ENCODE measurements around the gene MMP14.
"Not testable (repeated sequence)": the region's sequence is repeated elsewhere in the genome, so short reads cannot be mapped to it uniquely, and the experiment has no call there.

MMP14 gene

GRCh38 chr14:22836301-22837113 lies at the start of gene MMP14:
TSS of gene MMP14 (plus strand) at chr14:22836585. CDS start at chr14:22836818, 233 bp downstream.
- Histone ChIP-seq H3K27ac (ENCODE audit: low read length) (peak within 1 kb of the TSS; percentile 53), H3K4me3 (ENCODE audit: low read length) (peak within 1 kb of the TSS; percentile 90), H3K4me1 (ENCODE audit: control insufficient read depth, low read depth, low read length) (peaks cover 20% of the 10 kb centered on the region), H3K9me3 (ENCODE audit: control insufficient read depth, low read depth, low read length) (no peaks in the 10 kb centered on the region), H3K36me3 (ENCODE audit: control insufficient read depth, low read depth, low read length) (peaks cover 28% of the 10 kb centered on the region), H3K27me3 (ENCODE audit: control insufficient read depth, insufficient read depth, low read length) (peaks cover 6% of the 10 kb centered on the region), H3K9ac (ENCODE audit: low read length) (peak within 1 kb of the TSS; percentile 90)

- Histone ChIP-seq H3K27me3 (ENCODE audit: control insufficient read depth, insufficient read depth, low read length) (no peaks in the 10 kb centered on the region), H3K9ac (ENCODE audit: low read length) (no peak overlapping the region), H3K27ac (ENCODE audit: low read length) (no peak overlapping the region), H3K9me3 (ENCODE audit: control insufficient read depth, low read depth, low read length) (no peaks in the 10 kb centered on the region), H3K4me1 (ENCODE audit: control insufficient read depth, low read depth, low read length) (no peaks in the 10 kb centered on the region), H3K36me3 (ENCODE audit: control insufficient read depth, low read depth, low read length) (no peaks in the 10 kb centered on the region), H3K4me3 (ENCODE audit: low read length) (no peak overlapping the region)
Measured at GRCh38 chr14:22786685-22787084, 49.7 kb upstream of the MMP14 start.

- Histone ChIP-seq H3K9ac (ENCODE audit: low read length) (no peak overlapping the region), H3K27ac (ENCODE audit: low read length) (no peak overlapping the region), H3K9me3 (ENCODE audit: control insufficient read depth, low read depth, low read length) (no peaks in the 10 kb centered on the region), H3K4me3 (ENCODE audit: low read length) (no peak overlapping the region), H3K36me3 (ENCODE audit: control insufficient read depth, low read depth, low read length) (no peaks in the 10 kb centered on the region), H3K27me3 (ENCODE audit: control insufficient read depth, insufficient read depth, low read length) (no peaks in the 10 kb centered on the region), H3K4me1 (ENCODE audit: control insufficient read depth, low read depth, low read length) (peaks cover 1% of the 10 kb centered on the region)
Measured at GRCh38 chr14:22791301-22791700, 45.1 kb upstream of the MMP14 start.

GRCh38 chr14:22792158-22792557 lies 44.2 kb upstream of the MMP14 start:
- Histone ChIP-seq H3K9ac (ENCODE audit: low read length) (no peak overlapping the region), H3K36me3 (ENCODE audit: control insufficient read depth, low read depth, low read length) (no peaks in the 10 kb centered on the region), H3K9me3 (ENCODE audit: control insufficient read depth, low read depth, low read length) (no peaks in the 10 kb centered on the region), H3K27me3 (ENCODE audit: control insufficient read depth, insufficient read depth, low read length) (no peaks in the 10 kb centered on the region), H3K4me3 (ENCODE audit: low read length) (no peak overlapping the region), H3K27ac (ENCODE audit: low read length) (no peak overlapping the region), H3K4me1 (ENCODE audit: control insufficient read depth, low read depth, low read length) (peaks cover 10% of the 10 kb centered on the region)

- not testable (repeated sequence) for H3K36me3 ChIP-seq (ENCODE audit: control insufficient read depth, low read depth, low read length); H3K4me3 ChIP-seq (ENCODE audit: low read length); H3K27me3 ChIP-seq (ENCODE audit: control insufficient read depth, insufficient read depth, low read length); H3K9ac ChIP-seq (ENCODE audit: low read length); H3K27ac ChIP-seq (ENCODE audit: low read length); H3K9me3 ChIP-seq (ENCODE audit: control insufficient read depth, low read depth, low read length)
- H3K4me1 ChIP-seq (ENCODE audit: control insufficient read depth, low read depth, low read length): peaks cover 14% of the 10 kb centered on the region
Measured at GRCh38 chr14:22793550-22793949, 42.8 kb upstream of the MMP14 start.

- no peak overlapping the region for H3K4me3 ChIP-seq (ENCODE audit: low read length)
- H3K36me3 ChIP-seq (ENCODE audit: control insufficient read depth, low read depth, low read length): no peaks in the 10 kb centered on the region
- H3K9me3 ChIP-seq (ENCODE audit: control insufficient read depth, low read depth, low read length): no peaks in the 10 kb centered on the region
- H3K9ac ChIP-seq (ENCODE audit: low read length): no peak overlapping the region
- H3K27ac ChIP-seq (ENCODE audit: low read length): no peak overlapping the region
- peaks cover 14% of the 10 kb centered on the region for H3K4me1 ChIP-seq (ENCODE audit: control insufficient read depth, low read depth, low read length)
- H3K27me3 ChIP-seq (ENCODE audit: control insufficient read depth, insufficient read depth, low read length): no peaks in the 10 kb centered on the region
Measured at GRCh38 chr14:22793976-22794375, 42.4 kb upstream of the MMP14 start.

- Histone ChIP-seq H3K4me1 (ENCODE audit: control insufficient read depth, low read depth, low read length) (peaks cover 14% of the 10 kb centered on the region), H3K36me3 (ENCODE audit: control insufficient read depth, low read depth, low read length) (no peaks in the 10 kb centered on the region), H3K27ac (ENCODE audit: low read length) (no peak overlapping the region)
Measured at GRCh38 chr14:22794551-22794951, 41.8 kb upstream of the MMP14 start.

GRCh38 chr14:22796087-22796707 lies 40.2 kb upstream of the MMP14 start:
- Histone ChIP-seq H3K27ac (ENCODE audit: low read length) (no peak overlapping the region), H3K9ac (ENCODE audit: low read length) (no peak overlapping the region), H3K27me3 (ENCODE audit: control insufficient read depth, insufficient read depth, low read length) (no peaks in the 10 kb centered on the region), H3K9me3 (ENCODE audit: control insufficient read depth, low read depth, low read length) (no peaks in the 10 kb centered on the region), H3K4me1 (ENCODE audit: control insufficient read depth, low read depth, low read length) (peaks cover 14% of the 10 kb centered on the region), H3K4me3 (ENCODE audit: low read length) (no peak overlapping the region), H3K36me3 (ENCODE audit: control insufficient read depth, low read depth, low read length) (no peaks in the 10 kb centered on the region)

More at GRCh38 chr14:22794551-22794951, 41.8 kb upstream of the MMP14 start:
- no peaks in the 10 kb centered on the region for H3K9me3 ChIP-seq (ENCODE audit: control insufficient read depth, low read depth, low read length)
- no peaks in the 10 kb centered on the region for H3K27me3 ChIP-seq (ENCODE audit: control insufficient read depth, insufficient read depth, low read length)
- H3K4me3 ChIP-seq (ENCODE audit: low read length): no peak overlapping the region
- no peak overlapping the region for H3K9ac ChIP-seq (ENCODE audit: low read length)

GRCh38 chr14:22797017-22797917 lies 39.1 kb upstream of the MMP14 start:
- Histone ChIP-seq H3K4me3 (ENCODE audit: low read length) (no peak overlapping the region), H3K4me1 (ENCODE audit: control insufficient read depth, low read depth, low read length) (peaks cover 14% of the 10 kb centered on the region), H3K9ac (ENCODE audit: low read length) (no peak overlapping the region), H3K9me3 (ENCODE audit: control insufficient read depth, low read depth, low read length) (no peaks in the 10 kb centered on the region), H3K27me3 (ENCODE audit: control insufficient read depth, insufficient read depth, low read length) (no peaks in the 10 kb centered on the region), H3K27ac (ENCODE audit: low read length) (no peak overlapping the region), H3K36me3 (ENCODE audit: control insufficient read depth, low read depth, low read length) (no peaks in the 10 kb centered on the region)

- H3K36me3 ChIP-seq (ENCODE audit: control insufficient read depth, low read depth, low read length): no peaks in the 10 kb centered on the region
- H3K9me3 ChIP-seq (ENCODE audit: control insufficient read depth, low read depth, low read length): no peaks in the 10 kb centered on the region
- H3K27me3 ChIP-seq (ENCODE audit: control insufficient read depth, insufficient read depth, low read length): no peaks in the 10 kb centered on the region
- H3K9ac ChIP-seq (ENCODE audit: low read length): no peak overlapping the region
- no peak overlapping the region for H3K27ac ChIP-seq (ENCODE audit: low read length)
- H3K4me3 ChIP-seq (ENCODE audit: low read length): no peak overlapping the region
- peaks cover 14% of the 10 kb centered on the region for H3K4me1 ChIP-seq (ENCODE audit: control insufficient read depth, low read depth, low read length)
Measured at GRCh38 chr14:22798528-22798927, 37.9 kb upstream of the MMP14 start.

GRCh38 chr14:22800346-22800745 lies 36.0 kb upstream of the MMP14 start:
- Histone ChIP-seq H3K9ac (ENCODE audit: low read length) (no peak overlapping the region), H3K4me3 (ENCODE audit: low read length) (no peak overlapping the region), H3K27me3 (ENCODE audit: control insufficient read depth, insufficient read depth, low read length) (no peaks in the 10 kb centered on the region), H3K4me1 (ENCODE audit: control insufficient read depth, low read depth, low read length) (peaks cover 14% of the 10 kb centered on the region), H3K36me3 (ENCODE audit: control insufficient read depth, low read depth, low read length) (no peaks in the 10 kb centered on the region), H3K9me3 (ENCODE audit: control insufficient read depth, low read depth, low read length) (no peaks in the 10 kb centered on the region), H3K27ac (ENCODE audit: low read length) (no peak overlapping the region)

Measured in iPS-18a (cell line).